ENCODE data around the gene ZNF774. TPM values are rescaled to one million over a fixed set of nuclear protein-coding genes. Genes with fewer than 3 reads are reported as not detected.

ZNF774 gene
- total and polyA plus RNA-seq, 2 of the 8 experiments (the other 6 are each of a cell fraction or from before 2014, with no cell fraction given), result 0.82 to 2.6 TPM

DNA sequence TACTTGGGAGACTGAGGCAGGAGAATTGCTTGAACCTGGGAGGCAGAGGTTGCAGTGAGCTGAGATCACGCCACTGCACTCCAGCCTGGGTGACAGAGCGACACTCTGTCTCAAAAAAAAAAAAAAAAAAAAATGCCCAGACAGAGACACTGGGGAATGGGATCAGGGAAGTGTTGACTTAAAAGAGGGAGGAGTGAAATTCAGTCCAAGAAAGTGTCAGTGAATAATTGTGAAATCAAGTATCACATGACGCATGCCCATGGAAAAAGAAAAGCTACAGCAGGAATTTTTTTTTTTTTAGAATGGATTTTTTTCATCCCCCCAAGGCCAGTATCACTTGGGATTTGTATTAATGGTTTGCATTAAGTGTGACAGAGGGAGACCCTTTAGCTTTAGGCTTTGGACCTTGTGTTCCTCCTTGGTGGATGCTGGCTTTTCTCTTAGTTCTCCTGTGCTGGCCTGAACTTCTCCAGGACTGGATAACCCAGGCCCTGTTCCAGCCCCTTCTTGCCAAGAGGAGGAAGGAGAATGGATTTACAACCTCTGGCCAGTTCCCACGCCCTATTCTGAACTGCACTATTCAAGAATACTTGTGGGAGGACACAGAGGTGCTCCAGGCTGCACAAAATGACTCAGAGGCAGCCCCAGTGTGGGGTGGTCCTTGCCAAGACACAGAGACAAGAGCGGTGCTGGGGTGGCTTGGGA lies 36.7 kb upstream of the ZNF774 start:
- CTCF ChIA-PET (ENCODE audit: partially characterized antibody), result interaction anchor here (0.5 to 1.6 kb wide), 11 partner anchors 10 to 570 kb away, joined by 3 to 6 read pairs (median 4); no protein-coding TSS in a partner anchor
- no peaks in the 10 kb centered on the region for H3K79me2 ChIP-seq (ENCODE audit: control insufficient read depth in 1 of 2, insufficient read depth in 2 of 2, low read length in 2 of 2)
- H3K4me2 ChIP-seq (ENCODE audit: insufficient read depth in 1 of 2, low read depth in 2 of 2, low read length in 2 of 2), result no peak overlapping the region

More for the DNA sequence above, 36.7 kb upstream of the ZNF774 start:
- Histone ChIP-seq H4K91ac (replicated peaks; ENCODE audit: insufficient read length, low read length) (no peak overlapping the region), H3K27me3 (replicated peaks in 1 of 4; ENCODE audit: control insufficient read depth in 3 of 4, extremely low read depth in 1 of 4, insufficient read depth in 3 of 4, low read length in 3 of 4) (no peaks in the 10 kb centered on the region), H4K20me1 (replicated peaks in 1 of 2; ENCODE audit: control insufficient read depth in 1 of 2, insufficient read depth in 2 of 2, low read length in 2 of 2) (no peaks in the 10 kb centered on the region), H3K27ac (ENCODE audit: low read depth, low read length) (no peak overlapping the region), H2BK12ac (ENCODE audit: low read depth, low read length) (no peak overlapping the region), H2BK15ac (ENCODE audit: low read length) (no peak overlapping the region), H3K4me3 (ENCODE audit: extremely low read depth in 1 of 4, insufficient read depth in 2 of 4, low read depth in 3 of 4, low read length in 4 of 4) (no peak overlapping the region), H3K23me2 (ENCODE audit: low read depth, low read length) (no peaks in the 10 kb centered on the region), H2BK20ac (ENCODE audit: low read length) (no peak overlapping the region), H3K36me3 (ENCODE audit: control insufficient read depth in 2 of 4, insufficient read depth in 4 of 4, low read length in 3 of 4) (no peaks in the 10 kb centered on the region; a peak in 1 of 8 replicates), H2AK5ac (ENCODE audit: low read depth, low read length) (no peak overlapping the region), H3K9ac (replicated peaks in 1 of 4; ENCODE audit: extremely low read depth in 1 of 4, low read depth in 3 of 4, low read length in 3 of 4) (no peak overlapping the region), H3K18ac (ENCODE audit: extremely low read depth, low read length) (no peak overlapping the region), H4K5ac (ENCODE audit: insufficient read length, low read depth, low read length) (no peak overlapping the region), H3K79me1 (ENCODE audit: low read depth, low read length) (no peaks in the 10 kb centered on the region), H4K8ac (ENCODE audit: extremely low read depth, insufficient read depth, low read length) (no peak overlapping the region), H3K4me1 (replicated peaks in 1 of 4; ENCODE audit: control insufficient read depth in 3 of 4, insufficient read depth in 4 of 4, low read length in 3 of 4) (peaks cover 0 to under 1% (median 0%) of the 10 kb centered on the region in 4 experiments; a peak in 1 of 7 replicates), H2AFZ (ENCODE audit: low read length) (no peak overlapping the region), H3K23ac (ENCODE audit: insufficient read length) (no peak overlapping the region), H3K14ac (ENCODE audit: insufficient read length) (no peak overlapping the region), H2BK120ac (replicated peaks; ENCODE audit: low read depth, low read length) (no peak overlapping the region), H2BK5ac (ENCODE audit: low read depth, low read length) (no peak overlapping the region), H3K9me3 (ENCODE audit: insufficient read depth in 2 of 2, low read depth in 1 of 2, low read length in 1 of 2) (no peaks in the 10 kb centered on the region), H3K56ac (replicated peaks; ENCODE audit: insufficient read length, low read depth, low read length) (no peak overlapping the region), H3K4ac (replicated peaks; ENCODE audit: insufficient read length, low read depth, low read length) (no peak overlapping the region)
- TF ChIP-seq CEBPB (IDR thresholded peaks at IDR 0.05; ENCODE audit: low read depth, low read length) (no peak), POLR2AphosphoS5 (IDR thresholded peaks at IDR 0.05; ENCODE audit: low read depth, low read length) (no peak), GTF2F1 (IDR thresholded peaks at IDR 0.05; ENCODE audit: borderline replicate concordance, low read depth, low read length) (no peak)
- POLR2A ChIA-PET (ENCODE audit: partially characterized antibody), result no interaction called here
- FAIRE-seq (no peak), DNase-seq (ENCODE audit: low read depth in 1 of 2, low spot score in 2 of 2) (peak in 1 of 2 experiments; percentile 29)
- WGBS, 2 experiments (ENCODE audit: extremely low coverage in 1 of 2, insufficient coverage in 1 of 2, insufficient read length in 1 of 2, insufficient replicate concordance in 2 of 2, low coverage in 1 of 2, low lambda C conversion rate in 2 of 2, missing lambda C conversion rate in 1 of 2), result 91% methylated on average over 3 of the region's 5 CpGs; no CpG with 5 or more reads in 1 of the 2 experiments

All from H1 (cell line).